Erythroblast (primary cell): ENCODE measurements around the gene PARS2.

Experiments used
- GATA1 ChIP-seq: IDR thresholded peaks from 2 replicates; pipeline ENCODE4 v1.6.1; 2011; ENCODE audit warnings: low read depth, mild to moderate bottlenecking, control low read depth, low read length, moderate library complexity
- POLR2A ChIP-seq: IDR thresholded peaks from 2 replicates; pipeline ENCODE4 v1.6.1; 2011; ENCODE audit warnings: mild to moderate bottlenecking, low read length

DNA sequence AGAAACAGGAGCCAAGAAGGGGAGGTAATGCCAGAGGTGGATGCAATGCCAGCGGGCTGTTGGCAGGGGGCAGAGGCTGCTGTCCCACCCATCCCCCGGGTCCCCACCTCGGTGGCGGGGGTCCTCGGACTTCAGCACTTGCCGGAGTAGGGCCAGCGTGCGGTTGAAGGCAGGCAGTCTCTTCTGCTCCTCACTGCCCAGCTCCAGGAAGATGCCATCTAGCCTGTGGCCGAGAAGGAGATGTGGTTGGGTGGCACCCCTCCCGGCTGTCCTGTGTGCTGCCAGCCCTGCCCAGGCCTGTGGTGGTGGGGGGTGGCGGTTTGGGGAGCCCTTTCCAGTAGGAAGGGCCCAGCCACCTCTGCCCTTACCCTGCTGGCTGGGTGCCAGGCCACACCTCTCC is 23.3 kb upstream of the PARS2 start:
- TF ChIP-seq POLR2A (no peak), GATA1 (no peak)
